ENCODE results near the gene GRK4.

Gene GRK4

GRCh38 chr4:3009422-3009821 is 46.1 kb downstream of the GRK4 start:
- DNase-seq (ENCODE audit: low spot score): peak; percentile 70
- in situ Hi-C loops (cut with MboI; ENCODE audit: low sequenced_read_pairs, unreplicated experiment): no loop called here
- peak; percentile 28 for TF ChIP-seq CTCF (IDR thresholded peaks at IDR 0.05; ENCODE audit: borderline replicate concordance, control extremely low read depth, extremely low read depth, insufficient read depth, missing control alignments)

- DNase-seq (ENCODE audit: low spot score): no peak
- in situ Hi-C loops (cut with MboI; ENCODE audit: low sequenced_read_pairs, unreplicated experiment): no loop called here
- TF ChIP-seq CTCF (IDR thresholded peaks at IDR 0.05; ENCODE audit: borderline replicate concordance, control extremely low read depth, extremely low read depth, insufficient read depth, missing control alignments): no peak
Measured at GRCh38 chr4:3010577-3010976, 47.2 kb downstream of the GRK4 start.

GRCh38 chr4:3010998-3011397 is 47.6 kb downstream of the GRK4 start:
- no peak for TF ChIP-seq CTCF (IDR thresholded peaks at IDR 0.05; ENCODE audit: borderline replicate concordance, control extremely low read depth, extremely low read depth, insufficient read depth, missing control alignments)
- in situ Hi-C loops (cut with MboI; ENCODE audit: low sequenced_read_pairs, unreplicated experiment): no loop called here
- no peak for DNase-seq (ENCODE audit: low spot score)

GRCh38 chr4:3011456-3012220 is 48.3 kb downstream of the GRK4 start:
- no peak for TF ChIP-seq CTCF (IDR thresholded peaks at IDR 0.05; ENCODE audit: borderline replicate concordance, control extremely low read depth, extremely low read depth, insufficient read depth, missing control alignments)
- in situ Hi-C loops (cut with MboI; ENCODE audit: low sequenced_read_pairs, unreplicated experiment): no loop called here
- no peak for DNase-seq (ENCODE audit: low spot score)

GRCh38 chr4:3013323-3013722 is 50.0 kb downstream of the GRK4 start:
- no peak for TF ChIP-seq CTCF (IDR thresholded peaks at IDR 0.05; ENCODE audit: borderline replicate concordance, control extremely low read depth, extremely low read depth, insufficient read depth, missing control alignments)
- in situ Hi-C loops (cut with MboI; ENCODE audit: low sequenced_read_pairs, unreplicated experiment): no loop called here

GRCh38 chr4:3013839-3014350 is 50.5 kb downstream of the GRK4 start:
- DNase-seq (ENCODE audit: low spot score): peak; percentile 76
- in situ Hi-C loops (cut with MboI; ENCODE audit: low sequenced_read_pairs, unreplicated experiment): no loop called here
- TF ChIP-seq CTCF (IDR thresholded peaks at IDR 0.05; ENCODE audit: borderline replicate concordance, control extremely low read depth, extremely low read depth, insufficient read depth, missing control alignments): no peak

More at GRCh38 chr4:3013323-3013722, 50.0 kb downstream of the GRK4 start:
- no peak for DNase-seq (ENCODE audit: low spot score)
